Measurements from ENCODE around the gene PRELP. TPM values are rescaled to one million over a fixed set of nuclear protein-coding genes. Genes with fewer than 3 reads are reported as not detected.

PRELP gene
- total RNA-seq, 2 donors from 2014 or later, result 232 to 244 TPM

- no peaks in the 10 kb centered on the region for H3K9me3 ChIP-seq
- H3K36me3 ChIP-seq, result no peaks in the 10 kb centered on the region
- ATAC-seq (ENCODE audit: insufficient number of reproducible peaks, low FRiP score, low read depth) (no peak), DNase-seq (ENCODE audit: low spot score) (no peak)
- TF ChIP-seq CTCF (IDR thresholded peaks at IDR 0.05), result no peak
- no peaks in the 10 kb centered on the region for H3K27me3 ChIP-seq (replicated peaks; ENCODE audit: insufficient read depth)
- H3K4me3 ChIP-seq, result no peak overlapping the region
- peaks cover 10 to 35% of the 10 kb centered on the region in 2 donors for H3K4me1 ChIP-seq (ENCODE audit: control insufficient read depth in 1 of 2, low read depth in 2 of 2)
- no peak overlapping the region for H3K27ac ChIP-seq
Observed at GRCh38 chr1:203507759-203508158, 32.2 kb downstream of the PRELP start.

GRCh38 chr1:203508463-203509073 lies 33.0 kb downstream of the PRELP start:
- Histone ChIP-seq H3K4me1 (ENCODE audit: control insufficient read depth in 1 of 2, low read depth in 2 of 2) (peaks cover 17 to 43% of the 10 kb centered on the region in 2 donors), H3K4me3 (no peak overlapping the region), H3K27ac (no peak overlapping the region), H3K27me3 (replicated peaks; ENCODE audit: insufficient read depth) (no peaks in the 10 kb centered on the region), H3K36me3 (no peaks in the 10 kb centered on the region), H3K9me3 (no peaks in the 10 kb centered on the region)
- ATAC-seq (ENCODE audit: insufficient number of reproducible peaks, low FRiP score, low read depth), result no peak
- no peak for DNase-seq (ENCODE audit: low spot score)
- TF ChIP-seq CTCF (IDR thresholded peaks at IDR 0.05), result no peak

- ATAC-seq (ENCODE audit: insufficient number of reproducible peaks, low FRiP score, low read depth), result no peak
- no peaks in the 10 kb centered on the region for H3K9me3 ChIP-seq
- no peak overlapping the region for H3K4me3 ChIP-seq
- H3K36me3 ChIP-seq, result no peaks in the 10 kb centered on the region
- peaks cover 17 to 48% of the 10 kb centered on the region in 2 donors for H3K4me1 ChIP-seq (ENCODE audit: control insufficient read depth in 1 of 2, low read depth in 2 of 2)
- DNase-seq (ENCODE audit: low spot score), result no peak
- no peaks in the 10 kb centered on the region for H3K27me3 ChIP-seq (replicated peaks; ENCODE audit: insufficient read depth)
- H3K27ac ChIP-seq, result no peak overlapping the region
- TF ChIP-seq CTCF (IDR thresholded peaks at IDR 0.05), result no peak
Observed at GRCh38 chr1:203509135-203509534, 33.5 kb downstream of the PRELP start.

- H3K27ac ChIP-seq, result no peak overlapping the region
- H3K9me3 ChIP-seq, result no peaks in the 10 kb centered on the region
- no peak overlapping the region for H3K4me3 ChIP-seq
- DNase-seq (ENCODE audit: low spot score) (no peak), ATAC-seq (ENCODE audit: insufficient number of reproducible peaks, low FRiP score, low read depth) (no peak)
- no peak for TF ChIP-seq CTCF (IDR thresholded peaks at IDR 0.05)
- no peaks in the 10 kb centered on the region for H3K36me3 ChIP-seq
- H3K27me3 ChIP-seq (replicated peaks; ENCODE audit: insufficient read depth), result no peaks in the 10 kb centered on the region
- peaks cover 17 to 39% of the 10 kb centered on the region in 2 donors for H3K4me1 ChIP-seq (ENCODE audit: control insufficient read depth in 1 of 2, low read depth in 2 of 2)
Observed at GRCh38 chr1:203511513-203511912, 35.9 kb downstream of the PRELP start.

- Histone ChIP-seq H3K9me3 (no peaks in the 10 kb centered on the region), H3K27ac (no peak overlapping the region), H3K27me3 (replicated peaks; ENCODE audit: insufficient read depth) (no peaks in the 10 kb centered on the region), H3K36me3 (no peaks in the 10 kb centered on the region), H3K4me1 (ENCODE audit: control insufficient read depth in 1 of 2, low read depth in 2 of 2) (peaks cover 17 to 39% of the 10 kb centered on the region in 2 donors), H3K4me3 (no peak overlapping the region)
- TF ChIP-seq CTCF (IDR thresholded peaks at IDR 0.05), result no peak
- ATAC-seq (ENCODE audit: insufficient number of reproducible peaks, low FRiP score, low read depth), result no peak
- no peak for DNase-seq (ENCODE audit: low spot score)
Observed at GRCh38 chr1:203511930-203512329, 36.3 kb downstream of the PRELP start.

Data from thoracic aorta (tissue), 2 donors.